ENCODE results near the gene ADAM12.

ADAM12 gene

DNA sequence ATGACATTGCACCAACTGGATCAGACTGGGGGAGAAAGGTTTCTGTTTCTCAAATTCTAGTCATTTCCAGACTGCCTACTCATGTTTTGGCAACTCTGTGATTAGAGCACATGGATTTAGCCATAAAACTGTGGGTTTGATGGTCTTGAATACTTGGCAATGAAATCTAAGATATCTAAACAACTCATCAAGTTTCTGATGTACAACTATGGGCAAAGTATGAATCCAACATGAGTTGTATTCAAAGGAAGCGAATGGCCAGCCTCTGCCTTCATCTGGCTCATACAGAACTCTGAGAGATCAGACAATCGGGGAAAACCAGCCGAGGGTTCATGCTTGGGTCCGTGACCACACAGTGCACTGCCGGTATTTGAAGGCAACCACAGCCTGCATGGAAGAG is 144.3 kb downstream of the ADAM12 start:
- no peak overlapping the region for H3K27ac Mint-ChIP-seq
- DNase-seq (ENCODE audit: low spot score), result no peak
- no peaks in the 10 kb centered on the region for H3K36me3 Mint-ChIP-seq (ENCODE audit: low read depth)
- H3K9me3 Mint-ChIP-seq, result no peaks in the 10 kb centered on the region
- no peak overlapping the region for H3K4me3 Mint-ChIP-seq
- no peaks in the 10 kb centered on the region for H3K4me1 Mint-ChIP-seq (ENCODE audit: low read depth)
- H3K27me3 Mint-ChIP-seq (ENCODE audit: low read depth), result no peaks in the 10 kb centered on the region

GRCh38 chr10:126243306-126243705 is 145.0 kb downstream of the ADAM12 start:
- Mint-ChIP-seq H3K9me3 (no peaks in the 10 kb centered on the region), H3K4me3 (no peak overlapping the region), H3K27ac (no peak overlapping the region), H3K36me3 (ENCODE audit: low read depth) (no peaks in the 10 kb centered on the region), H3K4me1 (ENCODE audit: low read depth) (no peaks in the 10 kb centered on the region), H3K27me3 (ENCODE audit: low read depth) (no peaks in the 10 kb centered on the region)
- DNase-seq (ENCODE audit: low spot score), result no peak

DNA sequence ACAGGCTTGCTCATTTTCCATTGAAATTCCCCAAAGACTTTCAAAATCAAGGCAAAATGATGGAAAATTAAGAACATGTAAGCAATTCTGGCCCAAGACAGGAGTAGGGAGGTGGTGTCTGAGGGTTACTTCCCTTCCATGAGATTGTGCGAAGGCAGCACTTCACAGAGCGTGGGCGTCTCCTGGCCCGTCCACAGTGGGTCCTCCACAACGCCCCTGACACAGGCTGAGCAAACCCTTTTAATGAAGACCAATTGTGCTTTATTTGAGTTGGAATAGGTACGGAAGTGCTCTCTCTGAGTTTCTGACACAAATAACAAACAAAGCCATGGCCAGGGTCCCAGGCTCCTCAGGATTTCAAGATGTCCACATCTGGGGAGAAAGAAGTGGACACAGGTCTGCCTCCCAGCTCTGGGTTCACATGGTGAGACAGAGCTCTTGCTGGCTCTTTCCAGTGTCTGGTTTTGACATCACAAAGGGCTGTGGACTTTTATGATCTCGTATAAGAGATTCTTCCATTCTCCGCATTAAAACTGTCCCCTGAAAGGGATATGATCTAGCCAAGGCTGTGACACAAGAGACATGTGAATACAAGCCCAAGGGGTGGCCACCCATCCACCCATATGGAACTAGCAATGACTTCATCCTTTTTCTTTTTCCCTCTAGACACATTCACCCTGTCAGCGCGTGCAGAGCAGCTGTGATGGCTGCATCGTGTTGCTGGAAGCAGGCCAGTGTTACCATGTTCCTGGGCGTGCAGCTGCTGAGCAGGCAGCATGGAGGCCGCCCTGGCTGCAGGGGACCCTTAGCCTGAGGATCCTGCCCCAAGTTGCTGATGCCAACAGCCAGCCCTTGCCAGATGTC is 145.6 kb downstream of the ADAM12 start:
- Mint-ChIP-seq H3K4me1 (ENCODE audit: low read depth) (no peaks in the 10 kb centered on the region), H3K36me3 (ENCODE audit: low read depth) (no peaks in the 10 kb centered on the region), H3K4me3 (no peak overlapping the region), H3K27me3 (ENCODE audit: low read depth) (no peaks in the 10 kb centered on the region), H3K27ac (no peak overlapping the region), H3K9me3 (no peaks in the 10 kb centered on the region)
- no peak for DNase-seq (ENCODE audit: low spot score)

DNA sequence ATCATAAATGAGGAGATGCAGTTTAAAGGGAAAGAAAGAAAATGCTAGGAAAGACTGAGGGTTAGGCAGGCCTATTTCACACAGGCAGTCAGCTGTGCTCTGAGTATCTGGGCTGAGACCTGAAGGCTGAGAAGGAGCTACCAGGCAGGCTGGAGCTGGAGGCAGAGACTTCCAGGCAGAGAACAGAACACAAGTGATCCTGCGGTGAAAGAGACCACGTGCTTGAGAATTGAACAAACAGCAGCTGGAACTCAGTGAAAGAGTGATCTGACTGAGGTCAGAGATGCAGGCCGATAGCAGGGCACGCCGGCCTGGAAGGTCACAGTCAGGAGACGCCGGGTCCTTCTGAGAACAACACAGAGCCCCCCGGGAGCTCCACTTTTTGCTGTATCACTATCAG is 147.8 kb downstream of the ADAM12 start:
- H3K9me3 Mint-ChIP-seq, result peaks cover 9% of the 10 kb centered on the region
- no peaks in the 10 kb centered on the region for H3K4me1 Mint-ChIP-seq (ENCODE audit: low read depth)
- no peaks in the 10 kb centered on the region for H3K36me3 Mint-ChIP-seq (ENCODE audit: low read depth)
- DNase-seq (ENCODE audit: low spot score), result no peak
- no peak overlapping the region for H3K27ac Mint-ChIP-seq
- H3K4me3 Mint-ChIP-seq, result no peak overlapping the region
- H3K27me3 Mint-ChIP-seq (ENCODE audit: low read depth), result no peaks in the 10 kb centered on the region

- DNase-seq (ENCODE audit: low spot score), result no peak
- Mint-ChIP-seq H3K4me3 (no peak overlapping the region), H3K4me1 (ENCODE audit: low read depth) (no peaks in the 10 kb centered on the region), H3K9me3 (peaks cover 9% of the 10 kb centered on the region), H3K27me3 (ENCODE audit: low read depth) (no peaks in the 10 kb centered on the region), H3K27ac (no peak overlapping the region), H3K36me3 (ENCODE audit: low read depth) (no peaks in the 10 kb centered on the region)
Measured at GRCh38 chr10:126239844-126240243, 148.4 kb downstream of the ADAM12 start.

- DNase-seq (ENCODE audit: low spot score), result no peak
- Mint-ChIP-seq H3K27me3 (ENCODE audit: low read depth) (no peaks in the 10 kb centered on the region), H3K9me3 (peaks cover 17% of the 10 kb centered on the region), H3K4me1 (ENCODE audit: low read depth) (no peaks in the 10 kb centered on the region), H3K27ac (no peak overlapping the region), H3K36me3 (ENCODE audit: low read depth) (no peaks in the 10 kb centered on the region), H3K4me3 (no peak overlapping the region)
Measured at GRCh38 chr10:126235979-126236851, 152.1 kb downstream of the ADAM12 start.

- no peaks in the 10 kb centered on the region for H3K27me3 Mint-ChIP-seq (ENCODE audit: low read depth)
- peaks cover 17% of the 10 kb centered on the region for H3K9me3 Mint-ChIP-seq
- DNase-seq (ENCODE audit: low spot score), result no peak
- H3K4me3 Mint-ChIP-seq, result no peak overlapping the region
- H3K4me1 Mint-ChIP-seq (ENCODE audit: low read depth), result no peaks in the 10 kb centered on the region
- H3K36me3 Mint-ChIP-seq (ENCODE audit: low read depth), result no peaks in the 10 kb centered on the region
- H3K27ac Mint-ChIP-seq, result no peak overlapping the region
Measured at GRCh38 chr10:126235091-126235978, 152.9 kb downstream of the ADAM12 start.

- H3K27ac Mint-ChIP-seq, result no peak overlapping the region
- peaks cover 17% of the 10 kb centered on the region for H3K9me3 Mint-ChIP-seq
- no peak for DNase-seq (ENCODE audit: low spot score)
- H3K36me3 Mint-ChIP-seq (ENCODE audit: low read depth), result no peaks in the 10 kb centered on the region
- no peak overlapping the region for H3K4me3 Mint-ChIP-seq
- no peaks in the 10 kb centered on the region for H3K4me1 Mint-ChIP-seq (ENCODE audit: low read depth)
- H3K27me3 Mint-ChIP-seq (ENCODE audit: low read depth), result no peaks in the 10 kb centered on the region
Measured at GRCh38 chr10:126234630-126235029, 153.6 kb downstream of the ADAM12 start.

- Mint-ChIP-seq H3K4me3 (no peak overlapping the region), H3K27ac (no peak overlapping the region), H3K4me1 (ENCODE audit: low read depth) (no peaks in the 10 kb centered on the region), H3K36me3 (ENCODE audit: low read depth) (no peaks in the 10 kb centered on the region), H3K9me3 (peaks cover 17% of the 10 kb centered on the region), H3K27me3 (ENCODE audit: low read depth) (no peaks in the 10 kb centered on the region)
- DNase-seq (ENCODE audit: low spot score), result no peak
Measured at GRCh38 chr10:126233182-126234148, 154.8 kb downstream of the ADAM12 start.

DNA sequence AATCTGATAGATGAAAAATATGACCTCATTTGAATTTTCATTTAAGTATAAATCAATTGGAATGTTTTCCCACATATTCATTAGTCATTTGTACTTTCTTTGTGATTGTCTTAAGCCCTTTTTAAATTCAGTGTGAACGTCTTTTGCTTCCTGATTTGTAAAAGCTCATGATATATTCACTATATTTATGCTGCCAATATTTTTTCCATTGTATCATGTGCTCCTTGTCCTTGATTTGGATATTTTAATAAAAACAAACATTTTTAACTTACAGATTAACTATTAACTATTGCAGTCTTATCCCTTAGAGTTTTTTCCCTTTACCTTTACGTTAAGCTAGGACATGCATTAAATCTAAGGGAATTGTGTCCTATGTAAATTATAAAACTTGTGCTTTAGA is 157.7 kb downstream of the ADAM12 start:
- no peaks in the 10 kb centered on the region for H3K27me3 Mint-ChIP-seq (ENCODE audit: low read depth)
- no peaks in the 10 kb centered on the region for H3K4me1 Mint-ChIP-seq (ENCODE audit: low read depth)
- H3K27ac Mint-ChIP-seq, result no peak overlapping the region
- peaks cover 10% of the 10 kb centered on the region for H3K9me3 Mint-ChIP-seq
- H3K36me3 Mint-ChIP-seq (ENCODE audit: low read depth), result no peaks in the 10 kb centered on the region
- no peak overlapping the region for H3K4me3 Mint-ChIP-seq
- DNase-seq (ENCODE audit: low spot score), result no peak

DNA sequence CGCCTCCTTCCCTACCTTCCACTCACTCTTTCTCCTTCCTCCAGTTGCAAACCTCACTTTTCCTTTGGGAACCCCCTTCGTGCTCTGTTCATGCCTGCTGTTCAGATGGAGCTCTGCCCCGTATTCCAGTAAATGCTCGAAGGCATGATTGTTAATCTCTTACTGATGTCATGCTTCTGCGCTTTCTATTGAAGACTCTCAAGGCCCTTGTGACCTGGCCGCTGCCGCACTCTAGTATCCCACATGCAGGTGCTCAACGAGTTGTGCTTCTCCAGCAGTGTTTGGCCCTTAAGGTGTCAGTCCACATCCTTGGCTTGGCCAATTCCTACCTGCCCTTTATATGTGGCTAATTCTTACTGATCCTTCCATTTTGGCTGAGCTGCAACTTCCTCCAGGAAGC is 158.6 kb downstream of the ADAM12 start:
- no peaks in the 10 kb centered on the region for H3K27me3 Mint-ChIP-seq (ENCODE audit: low read depth)

DNA sequence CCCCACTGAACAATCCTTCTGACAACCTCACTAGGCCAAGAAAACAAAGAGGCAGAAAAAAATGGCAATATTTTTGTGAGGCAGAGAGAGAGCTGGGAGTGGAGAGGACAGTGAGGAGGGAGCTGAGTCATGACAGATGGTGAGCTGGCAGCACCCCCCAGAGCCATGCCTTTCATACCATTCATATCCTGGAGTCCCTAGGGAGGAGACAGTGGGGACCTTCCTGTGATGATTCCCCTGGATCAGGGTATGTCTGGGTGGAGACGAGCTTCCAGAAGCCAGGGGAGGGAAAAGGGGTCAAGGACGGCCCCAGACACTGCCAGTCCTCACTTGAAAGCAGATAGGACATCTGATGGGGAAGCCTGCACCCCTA is 160.5 kb downstream of the ADAM12 start:
- Mint-ChIP-seq H3K9me3 (no peaks in the 10 kb centered on the region), H3K4me1 (ENCODE audit: low read depth) (no peaks in the 10 kb centered on the region), H3K36me3 (ENCODE audit: low read depth) (no peaks in the 10 kb centered on the region), H3K27me3 (ENCODE audit: low read depth) (no peaks in the 10 kb centered on the region), H3K4me3 (no peak overlapping the region), H3K27ac (no peak overlapping the region)
- DNase-seq (ENCODE audit: low spot score), result no peak

More for the DNA sequence above, 158.6 kb downstream of the ADAM12 start:
- no peak for DNase-seq (ENCODE audit: low spot score)
- Mint-ChIP-seq H3K9me3 (peaks cover 8% of the 10 kb centered on the region), H3K27ac (no peak overlapping the region), H3K4me1 (ENCODE audit: low read depth) (no peaks in the 10 kb centered on the region), H3K36me3 (ENCODE audit: low read depth) (no peaks in the 10 kb centered on the region), H3K4me3 (no peak overlapping the region)
